ENCODE data around the gene ATG14. TPM values are rescaled to one million over a fixed set of nuclear protein-coding genes. Genes with fewer than 3 reads are reported as not detected.
"Not testable (repeated sequence)": the region's sequence is repeated elsewhere in the genome, so short reads cannot be mapped to it uniquely, and the experiment has no call there.

The ATG14 gene
- 8.4 TPM for polyA plus RNA-seq (2013, experiment 1 of 2; ENCODE audit: insufficient read length)
- polyA plus RNA-seq (2013, experiment 2 of 2; ENCODE audit: insufficient read length): 8.4 TPM

GRCh38 chr14:55411426-55412389, at the start of gene ATG14:
Gene ATG14 (minus strand): TSS chr14:55411830. CDS start chr14:55411822, 8 bp downstream.
- peak; percentile 87 for DNase-seq

- DNase-seq: peak; percentile 8
These were observed 47.3 kb upstream of the ATG14 start for GRCh38 chr14:55458800-55459515.

GRCh38 chr14:55457496-55457895, 45.9 kb upstream of the ATG14 start:
- no peak for DNase-seq

- DNase-seq: not testable (repeated sequence)
These were observed 44.8 kb upstream of the ATG14 start for GRCh38 chr14:55456411-55456810.

- DNase-seq: peak; percentile 60
These were observed 42.8 kb upstream of the ATG14 start for GRCh38 chr14:55454264-55455002.

GRCh38 chr14:55451950-55452349, 40.3 kb upstream of the ATG14 start:
- no peak for DNase-seq

GRCh38 chr14:55451398-55451797, 39.8 kb upstream of the ATG14 start:
- DNase-seq: no peak

GRCh38 chr14:55450987-55451386, 39.4 kb upstream of the ATG14 start:
- no peak for DNase-seq

- no peak for DNase-seq
These were observed 38.9 kb upstream of the ATG14 start for GRCh38 chr14:55450539-55450938.

- DNase-seq: no peak
These were observed 38.5 kb upstream of the ATG14 start for GRCh38 chr14:55450124-55450523.

- no peak for DNase-seq
These were observed 37.5 kb upstream of the ATG14 start for GRCh38 chr14:55449116-55449515.

GRCh38 chr14:55448141-55448614, 36.5 kb upstream of the ATG14 start:
- DNase-seq: peak; percentile 94

- DNase-seq: peak; percentile 56
These were observed 35.2 kb upstream of the ATG14 start for GRCh38 chr14:55446833-55447232.

GRCh38 chr14:55446127-55446736, 34.6 kb upstream of the ATG14 start:
- peak; percentile 73 for DNase-seq

- no peak for DNase-seq
These were observed 29.7 kb upstream of the ATG14 start for GRCh38 chr14:55441286-55441685.

- DNase-seq: no peak
These were observed 28.8 kb upstream of the ATG14 start, which contains the start of gene TBPL2 for GRCh38 chr14:55440385-55440784. Gene TBPL2 (minus strand): TSS chr14:55440616. CDS start chr14:55440449, 167 bp downstream.

- DNase-seq: peak; percentile 40
These were observed 26.5 kb upstream of the ATG14 start for GRCh38 chr14:55438066-55438683.

GRCh38 chr14:55436931-55437330, 25.3 kb upstream of the ATG14 start:
- no peak for DNase-seq

- no peak for DNase-seq
These were observed 24.9 kb upstream of the ATG14 start for GRCh38 chr14:55436519-55436918.

GRCh38 chr14:55434805-55435174, 23.2 kb upstream of the ATG14 start:
- DNase-seq: no peak
